Omental fat pad (tissue), 4 donors: ENCODE data around the gene BSN. TPM values are rescaled to one million over a fixed set of nuclear protein-coding genes. Genes with fewer than 3 reads are reported as not detected.

Experiments
- ATAC-seq: fragments of 150-250 bp; one replicate; pipeline ENCODE4 v1.9.1; 2016; ENCODE audit warnings: mild to moderate bottlenecking, moderate library complexity; ENCODE audit not compliant: low FRiP score
- DNase-seq: peaks from one replicate; pipeline ENCODE4 v3.0.0-alpha.2; 2019; ENCODE audit warnings: low spot score
- CTCF ChIP-seq, 3 donors: fragments of 450-650 bp; IDR thresholded peaks; one replicate each; pipeline ENCODE4 v1.5.1; 2016 to 2017; ENCODE audit warnings: antibody characterized with exemption in 3 of 3, mild to moderate bottlenecking in 3 of 3, moderate library complexity in 2 of 3
- total RNA-seq, 4 donors: library from RNA; depleted of rRNA; stranded (reverse); fragments of >200 nt; gene quantifications; one replicate each; pipeline ENCODE4 v1.1.0, GENCODE V29; 2016

Gene BSN
- total RNA-seq, 4 donors from 2014 or later, result 0.09 to 0.63 (median 0.37) TPM

DNA sequence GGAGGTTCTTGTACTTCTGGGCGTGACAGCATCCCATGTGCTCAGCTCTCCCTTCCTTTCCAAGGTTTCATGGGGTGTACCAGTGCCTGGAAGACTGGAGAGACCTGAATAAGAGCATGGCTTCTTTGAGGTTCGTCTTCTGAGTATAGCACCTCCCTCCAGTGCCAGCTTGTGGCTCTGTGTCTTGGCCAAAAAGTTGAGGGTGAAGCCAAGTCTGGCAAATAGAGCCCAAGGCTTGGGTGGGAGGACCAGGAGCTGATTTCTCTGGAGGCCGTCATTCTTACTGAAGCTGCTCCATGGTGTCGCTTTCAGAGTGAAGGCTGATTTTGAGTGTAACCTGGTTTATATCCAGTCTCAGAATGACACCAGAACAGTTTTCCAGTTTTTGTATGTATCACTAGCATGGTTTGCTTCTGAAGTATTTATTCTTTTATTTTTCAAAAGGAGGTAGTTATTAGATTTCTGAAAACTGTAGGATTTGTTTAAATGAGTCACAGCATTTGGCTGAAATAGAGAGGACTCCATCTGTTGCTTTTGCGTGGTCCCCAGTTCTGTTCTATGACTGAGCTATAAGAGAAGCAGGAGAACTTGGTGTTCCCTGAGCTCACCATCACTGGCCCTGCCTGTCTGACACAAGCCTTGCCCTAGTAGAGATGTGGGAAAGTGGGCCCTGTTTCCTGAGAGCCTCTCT is 47.2 kb downstream of the BSN start:
- DNase-seq (no peak), ATAC-seq (no peak)
- no peak for TF ChIP-seq CTCF (IDR thresholded peaks at IDR 0.05)

GRCh38 chr3:49602049-49602554 is 47.8 kb downstream of the BSN start:
- no peak for DNase-seq
- ATAC-seq, result no peak
- no peak for TF ChIP-seq CTCF (IDR thresholded peaks at IDR 0.05)

DNA sequence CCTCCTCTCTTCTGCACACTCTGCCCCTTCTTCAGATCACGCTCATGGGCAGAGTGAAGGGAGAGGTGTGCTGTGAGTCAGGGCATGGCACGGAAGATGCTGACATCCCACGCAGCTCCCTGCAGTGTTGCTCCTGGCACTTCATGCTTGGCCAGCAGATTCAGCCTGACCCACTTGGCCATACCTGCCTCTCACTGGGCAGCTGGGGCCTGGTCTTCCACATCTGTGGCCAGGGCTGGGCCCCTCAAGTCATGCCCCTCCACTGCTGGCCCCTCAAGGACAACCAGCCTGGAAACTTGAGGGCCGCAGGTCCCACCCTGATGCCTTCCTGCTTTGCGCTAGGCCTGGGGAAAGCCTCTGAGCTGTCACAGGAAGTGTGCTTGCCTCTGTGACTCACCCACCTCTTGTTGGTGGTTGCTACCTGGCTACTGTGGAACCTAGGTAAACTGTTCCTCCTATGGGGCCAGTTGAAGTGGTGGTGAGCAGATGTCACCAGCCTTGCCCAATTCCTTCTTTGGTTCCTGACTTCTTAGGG is 48.7 kb downstream of the BSN start:
- no peak for TF ChIP-seq CTCF (IDR thresholded peaks at IDR 0.05)
- ATAC-seq (no peak), DNase-seq (no peak)

GRCh38 chr3:49606427-49606826 is 52.1 kb downstream of the BSN start:
- ATAC-seq (no peak), DNase-seq (no peak)
- no peak for TF ChIP-seq CTCF (IDR thresholded peaks at IDR 0.05)

GRCh38 chr3:49607105-49607591 is 52.9 kb downstream of the BSN start:
- DNase-seq (no peak), ATAC-seq (no peak)
- TF ChIP-seq CTCF (IDR thresholded peaks at IDR 0.05), result no peak

GRCh38 chr3:49607796-49608195 is 53.5 kb downstream of the BSN start:
- DNase-seq (no peak), ATAC-seq (no peak)
- TF ChIP-seq CTCF (IDR thresholded peaks at IDR 0.05), result no peak

DNA sequence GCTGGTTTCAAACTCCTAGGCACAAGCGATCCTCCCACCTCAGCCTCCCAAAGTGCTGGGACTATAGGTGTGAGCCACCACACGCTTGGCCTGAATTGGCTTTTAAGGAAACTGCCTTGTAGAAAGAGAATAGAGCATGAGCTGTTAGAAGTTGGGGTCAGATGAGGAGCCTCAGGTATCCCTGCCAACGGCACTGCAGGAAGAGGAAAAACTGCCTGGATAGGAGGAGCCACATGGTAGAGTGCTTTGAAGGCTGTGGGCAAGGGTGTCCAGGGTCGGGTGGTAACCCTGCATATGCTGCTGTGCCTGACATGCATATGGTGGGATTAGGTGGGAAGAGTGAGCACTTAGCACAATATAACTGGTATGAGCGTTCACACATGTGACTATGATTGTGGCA is 55.0 kb downstream of the BSN start:
- TF ChIP-seq CTCF (IDR thresholded peaks at IDR 0.05), result no peak
- DNase-seq (no peak), ATAC-seq (no peak)
